Keratinocyte (primary cell): ENCODE data around the gene COPG2. TPM values are rescaled to one million over a fixed set of nuclear protein-coding genes. Genes with fewer than 3 reads are reported as not detected.

Source experiments
- DNase-seq: peaks from one replicate; pipeline ENCODE4 v3.0.0-alpha.2; 2011; ENCODE audit warnings: low read depth, missing footprints, low spot score
- FAIRE-seq: peaks from 2 replicates; lab custom pipeline; 2011; peaks lifted over from hg19 to GRCh38; lab: Jason Lieb, UNC
- H2AFZ ChIP-seq: 2 replicates; pipeline ENCODE4 v1.6.0; 2012; ENCODE audit warnings: low read length, control low read depth, inconsistent platforms; ENCODE audit not compliant: control insufficient read depth
- H3K27ac ChIP-seq: 2 replicates; pipeline ENCODE4 v1.5.1; 2011; ENCODE audit warnings: low read length; ENCODE audit not compliant: control insufficient read depth, insufficient read depth
- H3K27me3 ChIP-seq: 3 replicates; pipeline ENCODE4 v1.6.0; 2011; ENCODE audit warnings: low read length; ENCODE audit not compliant: control insufficient read depth, insufficient read depth; ENCODE audit errors: extremely low read depth
- H3K36me3 ChIP-seq, 2 experiments: 2 replicates in 1 of 2; 3 replicates in 1 of 2; pipeline ENCODE4 v1.5.1; 2011; ENCODE audit warnings: low read length in 2 of 2, mild to moderate bottlenecking in 1 of 2; ENCODE audit not compliant: control insufficient read depth in 2 of 2, insufficient read depth in 2 of 2; ENCODE audit errors: extremely low read depth in 1 of 2
- H3K4me1 ChIP-seq: 3 replicates; pipeline ENCODE4 v1.5.1; 2011; ENCODE audit warnings: low read length; ENCODE audit not compliant: control insufficient read depth, insufficient read depth; ENCODE audit errors: extremely low read depth
- H3K4me2 ChIP-seq: 3 replicates; pipeline ENCODE4 v1.6.0; 2011; ENCODE audit warnings: low read depth, low read length; ENCODE audit not compliant: control insufficient read depth, insufficient read depth; ENCODE audit errors: extremely low read depth
- H3K4me3 ChIP-seq, 3 experiments: fragments of 200-600 bp in 1 of 3; sonication (generic) in 1 of 3; 2 replicates in 2 of 3; 3 replicates in 1 of 3; pipeline ENCODE4 v1.5.1; 2011 to 2016; ENCODE audit warnings: low read length in 3 of 3, mild to moderate bottlenecking in 3 of 3, control low read depth in 2 of 3, inconsistent platforms in 1 of 3, low read depth in 1 of 3, mixed read lengths in 1 of 3, mixed run types in 1 of 3, moderate library complexity in 1 of 3; ENCODE audit not compliant: control insufficient read depth in 2 of 3, insufficient read depth in 2 of 3; ENCODE audit errors: extremely low read depth in 1 of 3
- H3K79me2 ChIP-seq: 2 replicates; pipeline ENCODE4 v1.6.0; 2012; ENCODE audit warnings: low read length; ENCODE audit not compliant: control insufficient read depth, insufficient read depth
- H3K9ac ChIP-seq: 3 replicates; pipeline ENCODE4 v1.6.0; 2011; ENCODE audit warnings: low read length; ENCODE audit not compliant: control insufficient read depth, insufficient read depth; ENCODE audit errors: extremely low read depth
- H3K9me1 ChIP-seq: 3 replicates; pipeline ENCODE4 v1.6.0; 2011; ENCODE audit warnings: low read length; ENCODE audit not compliant: control insufficient read depth, insufficient read depth; ENCODE audit errors: extremely low read depth
- H3K9me3 ChIP-seq: 2 replicates; pipeline ENCODE4 v1.5.1; 2012; ENCODE audit warnings: low read depth, low read length; ENCODE audit not compliant: control insufficient read depth
- H4K20me1 ChIP-seq: 3 replicates; pipeline ENCODE4 v1.6.0; 2011; ENCODE audit warnings: low read length; ENCODE audit not compliant: control insufficient read depth, insufficient read depth; ENCODE audit errors: extremely low read depth
- CTCF ChIP-seq, 3 experiments: IDR thresholded peaks in 1 of 3; conservative IDR thresholded peaks in 1 of 3; optimal IDR thresholded peaks in 1 of 3; 2 replicates in 2 of 3; 3 replicates in 1 of 3; pipeline versions ENCODE3 to v1.5.1; 2011; ENCODE audit warnings: low read length in 3 of 3, mild to moderate bottlenecking in 3 of 3, moderate library complexity in 2 of 3, control low read depth in 1 of 3, inconsistent platforms in 1 of 3; ENCODE audit not compliant: insufficient read depth in 2 of 3; ENCODE audit errors: extremely low read depth in 1 of 3
- EZH2 ChIP-seq: IDR thresholded peaks from one replicate; pipeline ENCODE4 v1.6.1; 2012; ENCODE audit warnings: inconsistent platforms, mild to moderate bottlenecking, low read length, moderate library complexity
- dilution Hi-C: fragments of 300-500 bp; cut with MboI; formaldehyde crosslinking; loops from one replicate; pipeline ENCODE4 v1.7.0; 2020; ENCODE audit warnings: low sequenced_read_pairs; ENCODE audit not compliant: extremely low pct_ligation_motif_present
- polyA plus RNA-seq, 5 experiments: library from polyadenylated mRNA; depleted of rRNA in 3 of 5; stranded (reverse) in 3 of 5; stranded (forward) in 1 of 5; unstranded in 1 of 5; fragments of >200 nt; gene quantifications; 1 replicate in 1 of 5; 2 replicates in 3 of 5; 3 replicates in 1 of 5; pipeline versions ENCODE4 v1.2.1 to v1.2.3, GENCODE V29; 2011 to 2012; ENCODE audit warnings: missing spikeins in 2 of 5, low read depth in 1 of 5, low replicate concordance in 1 of 5

Gene COPG2
- polyA plus RNA-seq, 1 donor (not counting 4 experiments of a cell fraction or from before 2014, with no cell fraction given) = 38.8 TPM

GRCh38 chr7:130490311-130490791 lies 178.2 kb downstream of the COPG2 start:
- DNase-seq (no peak), FAIRE-seq (no peak)
- dilution Hi-C loops = no loop called here
- H3K9me1 ChIP-seq = no peaks in the 10 kb centered on the region
- peaks cover 41% of the 10 kb centered on the region for H3K27me3 ChIP-seq
- H3K36me3 ChIP-seq = no peaks in the 10 kb centered on the region
- no peaks in the 10 kb centered on the region for H4K20me1 ChIP-seq
- H2AFZ ChIP-seq = no peak overlapping the region
- H3K4me1 ChIP-seq = peaks cover 18% of the 10 kb centered on the region
- no peak overlapping the region for H3K27ac ChIP-seq
- TF ChIP-seq CTCF (optimal IDR thresholded peaks at IDR 0.05 in 1 of 3, IDR thresholded peaks at IDR 0.05 in 1 of 3, conservative IDR thresholded peaks at IDR 0.05 in 1 of 3; ENCODE audit: extremely low read depth in 1 of 3, insufficient read depth in 2 of 3, low read length in 3 of 3) (no peak), EZH2 (no peak)
- no peaks in the 10 kb centered on the region for H3K9me3 ChIP-seq
- H3K4me2 ChIP-seq = no peak overlapping the region
- no peak overlapping the region for H3K4me3 ChIP-seq
- no peaks in the 10 kb centered on the region for H3K79me2 ChIP-seq
- H3K9ac ChIP-seq = no peak overlapping the region

GRCh38 chr7:130489140-130489983 lies 179.2 kb downstream of the COPG2 start:
- Histone ChIP-seq H3K79me2 (no peaks in the 10 kb centered on the region), H3K27ac (no peak overlapping the region), H3K9ac (no peak overlapping the region), H2AFZ (no peak overlapping the region), H3K27me3 (peaks cover 41% of the 10 kb centered on the region), H3K9me1 (no peaks in the 10 kb centered on the region), H3K9me3 (no peaks in the 10 kb centered on the region), H3K36me3 (no peaks in the 10 kb centered on the region), H3K4me3 (no peak overlapping the region), H3K4me2 (no peak overlapping the region), H4K20me1 (no peaks in the 10 kb centered on the region), H3K4me1 (peaks cover 23% of the 10 kb centered on the region)
- TF ChIP-seq EZH2 (no peak), CTCF (optimal IDR thresholded peaks at IDR 0.05 in 1 of 3, IDR thresholded peaks at IDR 0.05 in 1 of 3, conservative IDR thresholded peaks at IDR 0.05 in 1 of 3; ENCODE audit: extremely low read depth in 1 of 3, insufficient read depth in 2 of 3, low read length in 3 of 3) (no peak)
- dilution Hi-C loops = no loop called here
- DNase-seq = no peak
- FAIRE-seq = no peak
